ENCODE data around the gene PLA2G4A.

DNA sequence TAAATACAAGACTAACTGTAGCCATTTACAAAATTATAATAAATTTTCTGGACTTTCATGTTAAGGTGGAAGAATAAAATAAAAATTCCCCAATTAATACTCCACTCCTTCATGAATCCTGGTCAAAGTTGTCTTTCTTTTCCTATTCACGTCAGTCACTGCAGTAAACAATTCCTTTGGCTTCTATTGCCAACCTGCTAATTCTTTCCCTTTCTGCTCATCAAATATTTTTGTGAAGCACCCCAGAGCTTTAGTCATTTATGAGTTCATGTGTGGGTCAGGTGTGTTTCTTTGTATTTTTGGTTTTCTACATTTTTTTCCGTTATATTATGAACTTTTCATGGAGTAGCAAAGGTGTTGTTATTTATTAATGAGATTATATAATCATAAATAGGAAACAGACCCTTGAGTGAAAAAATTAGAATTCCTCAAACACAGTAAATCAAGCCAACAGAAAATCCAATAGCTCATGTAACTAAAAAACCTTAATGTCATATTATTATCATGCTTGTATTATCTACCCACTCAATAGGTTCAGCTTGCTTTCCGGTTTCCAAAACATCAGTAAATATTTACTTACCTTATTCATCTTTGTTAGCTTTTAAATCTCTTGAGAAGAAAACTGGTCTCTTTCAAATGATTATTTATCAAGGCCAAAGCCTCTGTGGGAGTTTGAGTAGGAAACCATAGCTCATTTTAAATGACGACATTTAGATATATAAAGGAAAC is 29.6 kb upstream of the PLA2G4A start:
- no peak for TF ChIP-seq EZH2 (IDR thresholded peaks at IDR 0.05; ENCODE audit: borderline replicate concordance, low read length)
- TF ChIP-seq, protein P1, sequence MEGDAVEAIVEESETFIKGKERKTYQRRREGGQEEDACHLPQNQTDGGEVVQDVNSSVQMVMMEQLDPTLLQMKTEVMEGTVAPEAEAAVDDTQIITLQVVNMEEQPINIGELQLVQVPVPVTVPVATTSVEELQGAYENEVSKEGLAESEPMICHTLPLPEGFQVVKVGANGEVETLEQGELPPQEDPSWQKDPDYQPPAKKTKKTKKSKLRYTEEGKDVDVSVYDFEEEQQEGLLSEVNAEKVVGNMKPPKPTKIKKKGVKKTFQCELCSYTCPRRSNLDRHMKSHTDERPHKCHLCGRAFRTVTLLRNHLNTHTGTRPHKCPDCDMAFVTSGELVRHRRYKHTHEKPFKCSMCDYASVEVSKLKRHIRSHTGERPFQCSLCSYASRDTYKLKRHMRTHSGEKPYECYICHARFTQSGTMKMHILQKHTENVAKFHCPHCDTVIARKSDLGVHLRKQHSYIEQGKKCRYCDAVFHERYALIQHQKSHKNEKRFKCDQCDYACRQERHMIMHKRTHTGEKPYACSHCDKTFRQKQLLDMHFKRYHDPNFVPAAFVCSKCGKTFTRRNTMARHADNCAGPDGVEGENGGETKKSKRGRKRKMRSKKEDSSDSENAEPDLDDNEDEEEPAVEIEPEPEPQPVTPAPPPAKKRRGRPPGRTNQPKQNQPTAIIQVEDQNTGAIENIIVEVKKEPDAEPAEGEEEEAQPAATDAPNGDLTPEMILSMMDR (conservative IDR thresholded peaks at IDR 0.05 in 1 of 2, IDR thresholded peaks at IDR 0.05 in 1 of 2; ENCODE audit: extremely low read depth in 1 of 2, insufficient read depth in 1 of 2, low read depth in 1 of 2, low read length in 2 of 2), result no peak

All from mammary epithelial cell (primary cell).